HepG2 (cell line): Measurements from ENCODE around the gene NCOA7. TPM values are rescaled to one million over a fixed set of nuclear protein-coding genes. Genes with fewer than 3 reads are reported as not detected.

Experiments used
- BHLHE40 ChIP-seq: IDR thresholded peaks from 2 replicates; pipeline ENCODE4 v1.6.1; 2011; ENCODE audit warnings: low read length, improper control_type of control experiment
- DNMT1 ChIP-seq: sonication (generic); formaldehyde crosslinking; IDR thresholded peaks from 2 replicates; pipeline ENCODE4 v1.5.1; 2020; ENCODE audit warnings: mild to moderate bottlenecking, missing genetic modification reagents
- FOXM1 ChIP-seq: sonication (generic); formaldehyde crosslinking; IDR thresholded peaks from 2 replicates; pipeline ENCODE4 v1.5.0; 2020; ENCODE audit warnings: missing genetic modification reagents
- HNRNPUL1 ChIP-seq: fragments of 200-400 bp; formaldehyde crosslinking; IDR thresholded peaks from 2 replicates; pipeline ENCODE4 v1.6.1; 2017; ENCODE audit warnings: low read depth, mild to moderate bottlenecking, low read length, moderate library complexity
- KMT2B ChIP-seq: IDR thresholded peaks from 2 replicates; pipeline ENCODE4 v1.6.1; 2016; ENCODE audit warnings: missing genetic modification reagents, missing compliant biosample characterization
- MAZ ChIP-seq, 2 experiments: sonication (generic) in 1 of 2; formaldehyde crosslinking in 1 of 2; IDR thresholded peaks; 2 replicates each; pipeline versions ENCODE4 v1.5.0 to v1.6.1; 2012 to 2020; ENCODE audit warnings: low read depth in 2 of 2, mild to moderate bottlenecking in 2 of 2, borderline replicate concordance in 1 of 2, improper control_type of control experiment in 1 of 2, low read length in 1 of 2, missing genetic modification reagents in 1 of 2, moderate library complexity in 1 of 2
- SMAD3 ChIP-seq: sonication (generic); formaldehyde crosslinking; IDR thresholded peaks from 2 replicates; pipeline ENCODE4 v1.4.0; 2020; ENCODE audit warnings: missing genetic modification reagents
- SP2 ChIP-seq: sonication (generic); formaldehyde crosslinking; IDR thresholded peaks from 2 replicates; pipeline ENCODE4 v1.5.1; 2020; ENCODE audit warnings: mild to moderate bottlenecking, missing genetic modification reagents
- ZBTB8A ChIP-seq: sonication (generic); formaldehyde crosslinking; IDR thresholded peaks from 2 replicates; pipeline ENCODE4 v1.4.0; 2020; ENCODE audit warnings: mild to moderate bottlenecking, low read depth, missing genetic modification reagents, borderline replicate concordance
- ZNF274 ChIP-seq: sonication (generic); formaldehyde crosslinking; IDR thresholded peaks from 2 replicates; pipeline ENCODE4 v1.5.1; 2020; ENCODE audit warnings: mild to moderate bottlenecking, missing genetic modification reagents
- ZNF552 ChIP-seq: sonication (generic); formaldehyde crosslinking; IDR thresholded peaks from 2 replicates; pipeline ENCODE4 v1.9.0; 2022; ENCODE audit warnings: missing genetic modification reagents, mild to moderate bottlenecking, borderline replicate concordance
- ZNF558 ChIP-seq: sonication (generic); formaldehyde crosslinking; IDR thresholded peaks from 2 replicates; pipeline ENCODE4 v1.9.0; 2022; ENCODE audit warnings: mild to moderate bottlenecking, missing genetic modification reagents, borderline replicate concordance
- ZSCAN20 ChIP-seq: sonication (generic); formaldehyde crosslinking; IDR thresholded peaks from 2 replicates; pipeline ENCODE4 v1.4.0; 2020; ENCODE audit warnings: missing genetic modification reagents, mild to moderate bottlenecking, borderline replicate concordance
- ZSCAN30 ChIP-seq: sonication (generic); formaldehyde crosslinking; IDR thresholded peaks from 2 replicates; pipeline ENCODE4 v1.5.0; 2020; ENCODE audit warnings: mild to moderate bottlenecking, missing genetic modification reagents
- polyA plus RNA-seq, 8 experiments: library from polyadenylated mRNA; depleted of rRNA in 3 of 8; stranded (reverse) in 7 of 8; unstranded in 1 of 8; fragments of >200 nt; fragmentation: Illumina TruSeq in 4 of 8; extraction: Trizol in 4 of 8; gene quantifications; 2 replicates each; pipeline versions ENCODE4 v1.2.1 to v1.2.3, GENCODE V29; 2011 to 2016; ENCODE audit warnings: low read depth in 4 of 8, missing spikeins in 1 of 8, mixed read lengths in 1 of 8; ENCODE audit not compliant: insufficient read depth in 1 of 8
- total RNA-seq, 5 experiments: library from RNA; depleted of rRNA; stranded (reverse); fragments of >200 nt; fragmentation: Illumina TruSeq; extraction: Trizol; gene quantifications; 2 replicates each; pipeline ENCODE4 v1.2.3, GENCODE V29; 2016; ENCODE audit warnings: low read depth in 1 of 5
- TF ChIP-seq, protein P1 (sequence below): fragments of 450-650 bp; IDR thresholded peaks from 2 replicates; pipeline ENCODE4 v1.6.1; 2017
- TF ChIP-seq, protein P2 (sequence below): sonication (generic); formaldehyde crosslinking; IDR thresholded peaks from 2 replicates; pipeline ENCODE4 v1.5.0; 2020; ENCODE audit warnings: mild to moderate bottlenecking, missing genetic modification reagents
- TF ChIP-seq, protein P3 (sequence below): sonication (generic); formaldehyde crosslinking; IDR thresholded peaks from 2 replicates; pipeline ENCODE4 v1.4.0; 2020; ENCODE audit warnings: low read depth, missing genetic modification reagents
- TF ChIP-seq, protein P4 (sequence below): sonication (generic); formaldehyde crosslinking; IDR thresholded peaks from 2 replicates; pipeline ENCODE4 v1.4.0; 2020; ENCODE audit warnings: missing genetic modification reagents, borderline replicate concordance

The NCOA7 gene
- total and polyA plus RNA-seq, 2 of the 13 experiments (the other 11 are each of a cell fraction or from before 2014, with no cell fraction given), result 13.6 to 20.8 TPM

DNA sequence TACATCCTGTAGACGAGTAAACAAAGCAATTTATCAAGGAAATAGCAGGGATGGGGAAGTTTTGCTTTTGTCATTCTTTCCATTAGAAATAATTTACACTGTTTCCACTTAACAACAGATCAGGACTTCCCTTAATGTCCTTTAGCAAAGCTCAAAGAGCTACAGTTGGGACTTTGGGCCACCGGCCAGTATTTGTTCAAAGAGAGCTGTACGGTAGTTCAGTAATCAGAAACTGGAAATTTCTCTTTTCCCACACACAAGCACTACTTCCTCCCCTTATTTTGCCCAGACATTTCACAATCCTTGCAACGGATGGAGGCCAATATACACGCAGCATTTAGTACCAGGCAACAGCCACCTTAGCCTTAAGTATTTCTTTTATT, 153.7 kb downstream of the NCOA7 start (continued):
- no peak for TF ChIP-seq ZNF274
- no peak for TF ChIP-seq KMT2B (CRISPR knock-in tag)
- no peak for TF ChIP-seq ZSCAN30 (CRISPR knock-in tag)
- no peak for TF ChIP-seq SP2 (CRISPR knock-in tag)
- TF ChIP-seq SMAD3 (CRISPR knock-in tag), result 0 out of 2 replicates have a peak, but pooled peaks have one; percentile 75
- TF ChIP-seq ZNF558 (CRISPR knock-in tag), result no peak
- TF ChIP-seq HNRNPUL1, result no peak
- TF ChIP-seq, protein P1, sequence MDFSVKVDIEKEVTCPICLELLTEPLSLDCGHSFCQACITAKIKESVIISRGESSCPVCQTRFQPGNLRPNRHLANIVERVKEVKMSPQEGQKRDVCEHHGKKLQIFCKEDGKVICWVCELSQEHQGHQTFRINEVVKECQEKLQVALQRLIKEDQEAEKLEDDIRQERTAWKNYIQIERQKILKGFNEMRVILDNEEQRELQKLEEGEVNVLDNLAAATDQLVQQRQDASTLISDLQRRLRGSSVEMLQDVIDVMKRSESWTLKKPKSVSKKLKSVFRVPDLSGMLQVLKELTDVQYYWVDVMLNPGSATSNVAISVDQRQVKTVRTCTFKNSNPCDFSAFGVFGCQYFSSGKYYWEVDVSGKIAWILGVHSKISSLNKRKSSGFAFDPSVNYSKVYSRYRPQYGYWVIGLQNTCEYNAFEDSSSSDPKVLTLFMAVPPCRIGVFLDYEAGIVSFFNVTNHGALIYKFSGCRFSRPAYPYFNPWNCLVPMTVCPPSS, result no peak
- no peak for TF ChIP-seq ZBTB8A (CRISPR knock-in tag)
- TF ChIP-seq FOXM1, result no peak
- TF ChIP-seq ZSCAN20, result no peak
- no peak for TF ChIP-seq MAZ (IDR thresholded peaks at IDR 0.05; ENCODE audit: borderline replicate concordance, low read depth, low read length)
- no peak for TF ChIP-seq MAZ (CRISPR knock-in tag; IDR thresholded peaks at IDR 0.05; ENCODE audit: low read depth)
- no peak for TF ChIP-seq BHLHE40
- TF ChIP-seq, protein P2, sequence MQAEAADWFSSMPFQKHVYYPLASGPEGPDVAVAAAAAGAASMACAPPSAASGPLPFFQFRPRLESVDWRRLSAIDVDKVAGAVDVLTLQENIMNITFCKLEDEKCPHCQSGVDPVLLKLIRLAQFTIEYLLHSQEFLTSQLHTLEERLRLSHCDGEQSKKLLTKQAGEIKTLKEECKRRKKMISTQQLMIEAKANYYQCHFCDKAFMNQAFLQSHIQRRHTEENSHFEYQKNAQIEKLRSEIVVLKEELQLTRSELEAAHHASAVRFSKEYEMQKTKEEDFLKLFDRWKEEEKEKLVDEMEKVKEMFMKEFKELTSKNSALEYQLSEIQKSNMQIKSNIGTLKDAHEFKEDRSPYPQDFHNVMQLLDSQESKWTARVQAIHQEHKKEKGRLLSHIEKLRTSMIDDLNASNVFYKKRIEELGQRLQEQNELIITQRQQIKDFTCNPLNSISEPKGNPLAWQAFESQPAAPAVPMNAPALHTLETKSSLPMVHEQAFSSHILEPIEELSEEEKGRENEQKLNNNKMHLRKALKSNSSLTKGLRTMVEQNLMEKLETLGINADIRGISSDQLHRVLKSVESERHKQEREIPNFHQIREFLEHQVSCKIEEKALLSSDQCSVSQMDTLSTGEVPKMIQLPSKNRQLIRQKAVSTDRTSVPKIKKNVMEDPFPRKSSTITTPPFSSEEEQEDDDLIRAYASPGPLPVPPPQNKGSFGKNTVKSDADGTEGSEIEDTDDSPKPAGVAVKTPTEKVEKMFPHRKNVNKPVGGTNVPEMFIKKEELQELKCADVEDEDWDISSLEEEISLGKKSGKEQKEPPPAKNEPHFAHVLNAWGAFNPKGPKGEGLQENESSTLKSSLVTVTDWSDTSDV (CRISPR knock-in tag), result no peak
- TF ChIP-seq, protein P3, sequence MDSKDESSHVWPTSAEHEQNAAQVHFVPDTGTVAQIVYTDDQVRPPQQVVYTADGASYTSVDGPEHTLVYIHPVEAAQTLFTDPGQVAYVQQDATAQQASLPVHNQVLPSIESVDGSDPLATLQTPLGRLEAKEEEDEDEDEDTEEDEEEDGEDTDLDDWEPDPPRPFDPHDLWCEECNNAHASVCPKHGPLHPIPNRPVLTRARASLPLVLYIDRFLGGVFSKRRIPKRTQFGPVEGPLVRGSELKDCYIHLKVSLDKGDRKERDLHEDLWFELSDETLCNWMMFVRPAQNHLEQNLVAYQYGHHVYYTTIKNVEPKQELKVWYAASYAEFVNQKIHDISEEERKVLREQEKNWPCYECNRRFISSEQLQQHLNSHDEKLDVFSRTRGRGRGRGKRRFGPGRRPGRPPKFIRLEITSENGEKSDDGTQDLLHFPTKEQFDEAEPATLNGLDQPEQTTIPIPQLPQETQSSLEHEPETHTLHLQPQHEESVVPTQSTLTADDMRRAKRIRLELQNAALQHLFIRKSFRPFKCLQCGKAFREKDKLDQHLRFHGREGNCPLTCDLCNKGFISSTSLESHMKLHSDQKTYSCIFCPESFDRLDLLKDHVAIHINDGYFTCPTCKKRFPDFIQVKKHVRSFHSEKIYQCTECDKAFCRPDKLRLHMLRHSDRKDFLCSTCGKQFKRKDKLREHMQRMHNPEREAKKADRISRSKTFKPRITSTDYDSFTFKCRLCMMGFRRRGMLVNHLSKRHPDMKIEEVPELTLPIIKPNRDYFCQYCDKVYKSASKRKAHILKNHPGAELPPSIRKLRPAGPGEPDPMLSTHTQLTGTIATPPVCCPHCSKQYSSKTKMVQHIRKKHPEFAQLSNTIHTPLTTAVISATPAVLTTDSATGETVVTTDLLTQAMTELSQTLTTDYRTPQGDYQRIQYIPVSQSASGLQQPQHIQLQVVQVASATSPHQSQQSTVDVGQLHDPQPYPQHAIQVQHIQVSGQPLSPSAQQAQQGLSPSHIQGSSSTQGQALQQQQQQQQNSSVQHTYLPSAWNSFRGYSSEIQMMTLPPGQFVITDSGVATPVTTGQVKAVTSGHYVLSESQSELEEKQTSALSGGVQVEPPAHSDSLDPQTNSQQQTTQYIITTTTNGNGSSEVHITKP (CRISPR knock-in tag), result 0 out of 2 replicates have a peak, but pooled peaks have one; percentile 66
- TF ChIP-seq, protein P4, sequence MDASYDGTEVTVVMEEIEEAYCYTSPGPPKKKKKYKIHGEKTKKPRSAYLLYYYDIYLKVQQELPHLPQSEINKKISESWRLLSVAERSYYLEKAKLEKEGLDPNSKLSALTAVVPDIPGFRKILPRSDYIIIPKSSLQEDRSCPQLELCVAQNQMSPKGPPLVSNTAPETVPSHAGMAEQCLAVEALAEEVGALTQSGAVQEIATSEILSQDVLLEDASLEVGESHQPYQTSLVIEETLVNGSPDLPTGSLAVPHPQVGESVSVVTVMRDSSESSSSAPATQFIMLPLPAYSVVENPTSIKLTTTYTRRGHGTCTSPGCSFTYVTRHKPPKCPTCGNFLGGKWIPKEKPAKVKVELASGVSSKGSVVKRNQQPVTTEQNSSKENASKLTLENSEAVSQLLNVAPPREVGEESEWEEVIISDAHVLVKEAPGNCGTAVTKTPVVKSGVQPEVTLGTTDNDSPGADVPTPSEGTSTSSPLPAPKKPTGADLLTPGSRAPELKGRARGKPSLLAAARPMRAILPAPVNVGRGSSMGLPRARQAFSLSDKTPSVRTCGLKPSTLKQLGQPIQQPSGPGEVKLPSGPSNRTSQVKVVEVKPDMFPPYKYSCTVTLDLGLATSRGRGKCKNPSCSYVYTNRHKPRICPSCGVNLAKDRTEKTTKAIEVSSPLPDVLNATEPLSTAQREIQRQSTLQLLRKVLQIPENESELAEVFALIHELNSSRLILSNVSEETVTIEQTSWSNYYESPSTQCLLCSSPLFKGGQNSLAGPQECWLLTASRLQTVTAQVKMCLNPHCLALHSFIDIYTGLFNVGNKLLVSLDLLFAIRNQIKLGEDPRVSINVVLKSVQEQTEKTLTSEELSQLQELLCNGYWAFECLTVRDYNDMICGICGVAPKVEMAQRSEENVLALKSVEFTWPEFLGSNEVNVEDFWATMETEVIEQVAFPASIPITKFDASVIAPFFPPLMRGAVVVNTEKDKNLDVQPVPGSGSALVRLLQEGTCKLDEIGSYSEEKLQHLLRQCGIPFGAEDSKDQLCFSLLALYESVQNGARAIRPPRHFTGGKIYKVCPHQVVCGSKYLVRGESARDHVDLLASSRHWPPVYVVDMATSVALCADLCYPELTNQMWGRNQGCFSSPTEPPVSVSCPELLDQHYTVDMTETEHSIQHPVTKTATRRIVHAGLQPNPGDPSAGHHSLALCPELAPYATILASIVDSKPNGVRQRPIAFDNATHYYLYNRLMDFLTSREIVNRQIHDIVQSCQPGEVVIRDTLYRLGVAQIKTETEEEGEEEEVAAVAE (CRISPR knock-in tag), result 0 out of 2 replicates have a peak, but pooled peaks have one; percentile 65
- TF ChIP-seq ZNF552 (CRISPR knock-in tag), result no peak
- no peak for TF ChIP-seq DNMT1
